Posterior cingulate gyrus (tissue), 11 donors: ENCODE data around the gene MMP17.
A peak's percentile ranks its signal among the peaks of the same experiment; 100 is the strongest.

ENCODE experiments used
- DNase-seq, 10 donors: peaks; one replicate each; pipeline versions ENCODE4 v3.0.0 to v3.0.0-alpha.2; 2020 to 2021; ENCODE audit warnings: mixed read lengths in 3 of 10
- intact Hi-C: fragments of 100-400 bp; cut with DNase I; formaldehyde crosslinking; loops from one replicate; pipeline ENCODE4 v1.15.1; 2023

The MMP17 gene

GRCh38 chr12:131828671-131829355 lies 620 bp downstream of the MMP17 start:
- intact Hi-C loops: loop anchor here (10.0 kb wide), 1 partner anchor 104 kb away; no protein-coding TSS in a partner anchor
- peak in 2 of 10 donors; percentile 84 to 87 for DNase-seq

- intact Hi-C loops: loop anchor here (10.0 kb wide), 1 partner anchor 105 kb away; no protein-coding TSS in a partner anchor
- DNase-seq: peak in 2 of 10 donors; percentile 86
Observed at GRCh38 chr12:131829356-131829747, 1.2 kb downstream of the MMP17 start.

- peak in 2 of 10 donors; percentile 83 to 86 for DNase-seq
- intact Hi-C loops: loop anchor here (1.0 to 10.0 kb wide), 4 partner anchors 95 to 913 kb away; partner anchors contain the start of gene PUS1
Observed at GRCh38 chr12:131829791-131830334, 1.7 kb downstream of the MMP17 start.

GRCh38 chr12:131830335-131830913 lies 2.2 kb downstream of the MMP17 start:
- intact Hi-C loops: loop anchor here (1.0 to 10.0 kb wide), 3 partner anchors 94 to 913 kb away; partner anchors contain the start of gene PUS1
- peak; percentile 74 to 98 (median 86) for DNase-seq

- peak in 5 of 10 donors; percentile 29 to 92 (median 86) for DNase-seq
Observed at GRCh38 chr12:131830914-131831571, 2.9 kb downstream of the MMP17 start.

GRCh38 chr12:131831635-131832041 lies 3.4 kb downstream of the MMP17 start:
- DNase-seq: peak in 1 of 10 donors; percentile 84
- intact Hi-C loops: loop anchor here (5.0 to 10.0 kb wide), 2 partner anchors 93 to 914 kb away; partner anchors contain the start of gene PUS1

More at GRCh38 chr12:131830914-131831571, 2.9 kb downstream of the MMP17 start:
- intact Hi-C loops: loop anchor here (1.0 to 10.0 kb wide), 3 partner anchors 94 to 914 kb away; partner anchors contain the start of gene PUS1

GRCh38 chr12:131832321-131833231 lies 4.4 kb downstream of the MMP17 start:
- intact Hi-C loops: loop anchor here (5.0 to 10.0 kb wide), 2 partner anchors 92 to 915 kb away; partner anchors contain the start of gene PUS1
- DNase-seq: peak; percentile 67 to 95 (median 72)

GRCh38 chr12:131833288-131833895 lies 5.2 kb downstream of the MMP17 start:
- DNase-seq: no peak
- intact Hi-C loops: loop anchor here (5.0 to 10.0 kb wide), 2 partner anchors 91 to 916 kb away; partner anchors contain the start of gene PUS1

GRCh38 chr12:131833896-131834641 lies 5.9 kb downstream of the MMP17 start:
- peak in 8 of 10 donors; percentile 25 to 96 (median 71) for DNase-seq

GRCh38 chr12:131834798-131835615 lies 6.8 kb downstream of the MMP17 start:
- DNase-seq: peak in 1 of 10 donors; percentile 86
- intact Hi-C loops: loop anchor here (2.0 to 10.0 kb wide), 3 partner anchors 90 to 918 kb away; partner anchors contain the start of gene PUS1

More at GRCh38 chr12:131833896-131834641, 5.9 kb downstream of the MMP17 start:
- intact Hi-C loops: loop anchor here (2.0 to 10.0 kb wide), 3 partner anchors 91 to 917 kb away; partner anchors contain the start of gene PUS1

- intact Hi-C loops: loop anchor here (2.0 to 10.0 kb wide), 2 partner anchors 89 to 731 kb away; partner anchors contain the start of gene PUS1
- no peak for DNase-seq
Observed at GRCh38 chr12:131835616-131836171, 7.5 kb downstream of the MMP17 start.

- peak in 1 of 10 donors; percentile 3 for DNase-seq
Observed at GRCh38 chr12:131836193-131836592, 8.0 kb downstream of the MMP17 start.

GRCh38 chr12:131836714-131837397 lies 8.7 kb downstream of the MMP17 start:
- DNase-seq: no peak
- intact Hi-C loops: loop anchor here (10.0 kb wide), 1 partner anchor 88 kb away; the partner anchor contains the start of gene PUS1

More at GRCh38 chr12:131836193-131836592, 8.0 kb downstream of the MMP17 start:
- intact Hi-C loops: loop anchor here (10.0 kb wide), 1 partner anchor 89 kb away; the partner anchor contains the start of gene PUS1

- no peak for DNase-seq
- intact Hi-C loops: no loop called here
Observed at GRCh38 chr12:131840643-131841416, 12.6 kb downstream of the MMP17 start.

GRCh38 chr12:131841547-131841946 lies 13.4 kb downstream of the MMP17 start:
- intact Hi-C loops: no loop called here
- DNase-seq: no peak
